Measurements from ENCODE around the gene BAIAP2L1. TPM values are rescaled to one million over a fixed set of nuclear protein-coding genes. Genes with fewer than 3 reads are reported as not detected.

Gene BAIAP2L1
- total and polyA plus RNA-seq, 7 experiments from 2014 or later: 0.32 to 2.0 (median 0.56) TPM

DNA sequence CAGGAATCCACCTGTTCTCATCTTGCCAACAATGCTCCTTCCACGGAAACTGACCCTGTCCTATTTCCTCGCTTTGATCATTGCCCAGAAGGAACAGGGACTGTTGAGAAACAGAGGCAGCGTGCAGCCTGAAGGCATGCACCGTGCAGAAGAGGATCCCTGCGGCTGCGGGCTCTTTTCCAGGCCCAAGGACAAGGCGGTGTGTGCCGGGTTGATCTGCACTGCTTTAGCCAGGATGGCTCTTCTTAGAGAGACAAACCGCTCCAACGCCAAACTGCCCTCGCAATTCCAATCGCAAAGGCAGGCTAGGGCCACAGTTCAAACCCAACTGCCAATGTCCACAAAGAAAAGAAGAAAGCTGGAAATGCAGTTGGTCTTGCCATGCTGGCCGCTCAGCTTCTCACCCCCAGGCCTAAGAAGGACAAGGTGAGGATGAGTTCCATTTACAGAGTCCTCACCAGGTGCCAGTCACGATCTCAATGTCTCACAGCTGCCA lies 92.9 kb downstream of the BAIAP2L1 start:
- Mint-ChIP-seq H3K27ac (no peak overlapping the region), H3K4me3 (no peak overlapping the region), H3K36me3 (peaks cover 0 to 10% (median 0%) of the 10 kb centered on the region in 5 donors), H3K4me1 (no peaks in the 10 kb centered on the region), H3K27me3 (no peaks in the 10 kb centered on the region), H3K9me3 (no peaks in the 10 kb centered on the region)
- DNase-seq (no peak), ATAC-seq (no peak)
- Histone ChIP-seq H3K4me1 (ENCODE audit: control insufficient read depth in 2 of 2, insufficient read depth in 2 of 2, low read length in 2 of 2) (no peaks in the 10 kb centered on the region), H3K27ac (ENCODE audit: low read depth, low read length) (no peak overlapping the region), H3K27me3 (ENCODE audit: control insufficient read depth in 2 of 2, insufficient read depth in 2 of 2, low read length in 2 of 2) (no peaks in the 10 kb centered on the region), H3K36me3 (ENCODE audit: control insufficient read depth in 2 of 3, insufficient read depth in 3 of 3, low read length in 3 of 3) (peaks cover 0 to 3% (median 0%) of the 10 kb centered on the region in 3 experiments), H3K9me3 (ENCODE audit: control insufficient read depth in 2 of 3, low read length in 3 of 3) (no peaks in the 10 kb centered on the region), H3K4me3 (ENCODE audit: low read length) (no peak overlapping the region)
- CTCF ChIA-PET: no interaction called here
- POLR2A ChIA-PET: no interaction called here
- intact Hi-C loops (cut with micrococcal nuclease): no loop called here

DNA sequence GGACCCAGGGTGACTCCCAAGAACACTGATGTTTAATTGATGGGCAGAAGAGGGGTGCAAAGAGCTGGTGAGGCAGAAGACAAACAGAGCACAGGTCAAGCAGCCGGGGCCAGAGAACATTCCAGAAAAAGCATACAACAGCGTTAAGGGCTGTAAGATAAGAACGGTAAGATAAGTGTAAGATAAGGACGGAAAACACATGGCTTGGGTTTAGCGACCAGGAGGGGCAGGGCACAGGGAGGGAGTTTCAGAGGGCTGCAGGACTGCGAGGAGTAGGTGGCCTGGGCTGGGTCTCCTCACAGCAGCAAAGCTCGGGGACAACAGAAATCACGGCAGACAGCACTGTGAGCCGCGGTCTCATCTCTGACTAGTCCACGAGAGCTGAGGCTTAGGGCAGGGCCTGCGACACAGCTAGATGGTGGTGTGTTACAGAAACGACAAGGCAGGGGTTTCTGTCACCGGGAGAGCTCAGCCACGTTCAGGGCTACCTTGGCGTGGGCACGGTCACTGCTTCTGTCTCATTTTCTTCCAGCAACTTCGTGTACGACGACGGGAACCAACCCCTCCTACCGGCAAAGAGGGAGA lies 94.8 kb downstream of the BAIAP2L1 start:
- no peaks in the 10 kb centered on the region for H3K9me3 ChIP-seq (ENCODE audit: control insufficient read depth in 2 of 3, low read length in 3 of 3)
- H3K36me3 Mint-ChIP-seq: peaks cover 0 to 10% (median 0%) of the 10 kb centered on the region in 5 donors
- no peaks in the 10 kb centered on the region for H3K27me3 Mint-ChIP-seq
- no peak overlapping the region for H3K4me3 ChIP-seq (ENCODE audit: low read length)
- CTCF ChIA-PET: no interaction called here
- peaks cover 0 to 3% (median 0%) of the 10 kb centered on the region in 3 experiments for H3K36me3 ChIP-seq (ENCODE audit: control insufficient read depth in 2 of 3, insufficient read depth in 3 of 3, low read length in 3 of 3)
- H3K4me1 ChIP-seq (ENCODE audit: control insufficient read depth in 2 of 2, insufficient read depth in 2 of 2, low read length in 2 of 2): no peaks in the 10 kb centered on the region
- H3K27ac ChIP-seq (ENCODE audit: low read depth, low read length): no peak overlapping the region
- no peaks in the 10 kb centered on the region for H3K27me3 ChIP-seq (ENCODE audit: control insufficient read depth in 2 of 2, insufficient read depth in 2 of 2, low read length in 2 of 2)
- POLR2A ChIA-PET: no interaction called here
- no peak overlapping the region for H3K27ac Mint-ChIP-seq
- peaks cover 0 to 1% (median 0%) of the 10 kb centered on the region in 7 donors for H3K4me1 Mint-ChIP-seq
- DNase-seq (no peak), ATAC-seq (no peak)
- intact Hi-C loops (cut with micrococcal nuclease): no loop called here
- no peak overlapping the region for H3K4me3 Mint-ChIP-seq
- no peaks in the 10 kb centered on the region for H3K9me3 Mint-ChIP-seq

DNA sequence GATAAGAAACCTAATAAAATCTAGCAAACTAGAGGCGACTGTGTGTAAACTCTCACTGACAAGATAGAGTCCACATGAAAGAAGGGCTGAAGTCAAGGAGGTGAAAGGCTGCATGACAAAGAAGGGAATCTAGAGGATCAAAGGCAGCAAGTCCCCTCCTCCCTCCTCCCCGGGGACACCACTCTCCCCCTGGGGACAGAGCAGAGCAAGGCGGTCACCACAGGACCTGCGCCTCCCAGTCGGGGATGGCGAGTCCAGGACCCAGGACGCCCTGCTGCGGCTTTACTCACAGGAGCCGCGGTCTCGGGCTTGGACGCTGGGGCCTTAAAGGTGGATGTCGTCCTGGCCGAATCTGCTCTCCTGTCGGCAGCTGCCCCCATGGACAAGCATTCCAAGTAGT lies 97.0 kb downstream of the BAIAP2L1 start:
- no peak overlapping the region for H3K27ac Mint-ChIP-seq
- Histone ChIP-seq H3K36me3 (ENCODE audit: control insufficient read depth in 2 of 3, insufficient read depth in 3 of 3, low read length in 3 of 3) (peaks cover 0 to 3% (median 0%) of the 10 kb centered on the region in 3 experiments), H3K27ac (ENCODE audit: low read depth, low read length) (no peak overlapping the region), H3K4me3 (ENCODE audit: low read length) (no peak overlapping the region), H3K4me1 (ENCODE audit: control insufficient read depth in 2 of 2, insufficient read depth in 2 of 2, low read length in 2 of 2) (no peaks in the 10 kb centered on the region), H3K9me3 (ENCODE audit: control insufficient read depth in 2 of 3, low read length in 3 of 3) (no peaks in the 10 kb centered on the region), H3K27me3 (ENCODE audit: control insufficient read depth in 2 of 2, insufficient read depth in 2 of 2, low read length in 2 of 2) (no peaks in the 10 kb centered on the region)
- intact Hi-C loops (cut with micrococcal nuclease): no loop called here
- no peak for DNase-seq
- POLR2A ChIA-PET: no interaction called here
- H3K27me3 Mint-ChIP-seq: no peaks in the 10 kb centered on the region
- ATAC-seq: no peak
- H3K4me1 Mint-ChIP-seq: peaks cover 0 to 1% (median 0%) of the 10 kb centered on the region in 7 donors
- CTCF ChIA-PET: no interaction called here
- no peak overlapping the region for H3K4me3 Mint-ChIP-seq
- no peaks in the 10 kb centered on the region for H3K9me3 Mint-ChIP-seq
- peaks cover 0 to 14% (median 0%) of the 10 kb centered on the region in 5 donors for H3K36me3 Mint-ChIP-seq

DNA sequence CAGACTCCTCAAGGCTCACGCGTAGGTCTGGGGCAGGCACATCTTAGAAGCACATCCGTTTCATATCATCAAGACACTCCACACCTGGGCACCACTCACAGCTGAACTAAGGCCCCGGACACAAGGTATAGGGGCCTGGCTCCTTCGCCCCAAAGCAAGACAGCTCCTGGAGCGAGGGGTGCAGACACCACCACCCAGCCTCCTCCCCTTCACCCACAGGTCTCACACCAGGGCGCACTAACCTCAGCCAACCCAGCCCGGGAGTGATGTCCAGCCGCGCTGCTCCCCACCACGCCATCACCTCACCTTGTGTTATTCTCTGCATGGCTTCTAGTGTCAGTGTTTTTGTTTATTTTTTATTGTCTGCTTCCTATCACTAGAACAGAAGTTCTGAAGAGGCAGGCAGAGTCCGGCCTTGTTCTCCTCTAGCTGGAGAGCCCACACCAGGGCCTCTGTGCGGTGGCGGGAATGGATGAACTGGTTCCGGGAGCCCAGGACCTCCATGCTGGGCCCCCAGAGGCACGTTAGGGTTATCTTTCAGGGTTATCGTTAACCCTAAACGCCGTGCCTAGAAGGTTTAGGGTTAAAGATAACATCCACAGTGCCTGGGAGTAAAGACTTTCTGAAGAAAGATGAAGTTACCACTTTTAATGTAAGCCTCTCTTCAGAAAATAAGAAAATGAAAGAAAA lies 97.6 kb downstream of the BAIAP2L1 start:
- peaks cover 0 to 13% (median 0%) of the 10 kb centered on the region in 5 donors for H3K36me3 Mint-ChIP-seq
- Histone ChIP-seq H3K36me3 (ENCODE audit: control insufficient read depth in 2 of 3, insufficient read depth in 3 of 3, low read length in 3 of 3) (peaks cover 0 to 3% (median 0%) of the 10 kb centered on the region in 3 experiments), H3K9me3 (ENCODE audit: control insufficient read depth in 2 of 3, low read length in 3 of 3) (no peaks in the 10 kb centered on the region), H3K27ac (ENCODE audit: low read depth, low read length) (no peak overlapping the region), H3K4me1 (ENCODE audit: control insufficient read depth in 2 of 2, insufficient read depth in 2 of 2, low read length in 2 of 2) (no peaks in the 10 kb centered on the region), H3K27me3 (ENCODE audit: control insufficient read depth in 2 of 2, insufficient read depth in 2 of 2, low read length in 2 of 2) (no peaks in the 10 kb centered on the region), H3K4me3 (ENCODE audit: low read length) (no peak overlapping the region)
- H3K27ac Mint-ChIP-seq: peak overlapping the region in 1 of 9 donors; percentile 38
- intact Hi-C loops (cut with micrococcal nuclease): no loop called here
- ATAC-seq (no peak), DNase-seq (no peak)
- ChIA-PET CTCF (no interaction called here), POLR2A (no interaction called here)
- H3K4me1 Mint-ChIP-seq: peaks cover 0 to 1% (median 0%) of the 10 kb centered on the region in 7 donors
- H3K4me3 Mint-ChIP-seq: no peak overlapping the region
- no peaks in the 10 kb centered on the region for H3K9me3 Mint-ChIP-seq
- no peaks in the 10 kb centered on the region for H3K27me3 Mint-ChIP-seq

DNA sequence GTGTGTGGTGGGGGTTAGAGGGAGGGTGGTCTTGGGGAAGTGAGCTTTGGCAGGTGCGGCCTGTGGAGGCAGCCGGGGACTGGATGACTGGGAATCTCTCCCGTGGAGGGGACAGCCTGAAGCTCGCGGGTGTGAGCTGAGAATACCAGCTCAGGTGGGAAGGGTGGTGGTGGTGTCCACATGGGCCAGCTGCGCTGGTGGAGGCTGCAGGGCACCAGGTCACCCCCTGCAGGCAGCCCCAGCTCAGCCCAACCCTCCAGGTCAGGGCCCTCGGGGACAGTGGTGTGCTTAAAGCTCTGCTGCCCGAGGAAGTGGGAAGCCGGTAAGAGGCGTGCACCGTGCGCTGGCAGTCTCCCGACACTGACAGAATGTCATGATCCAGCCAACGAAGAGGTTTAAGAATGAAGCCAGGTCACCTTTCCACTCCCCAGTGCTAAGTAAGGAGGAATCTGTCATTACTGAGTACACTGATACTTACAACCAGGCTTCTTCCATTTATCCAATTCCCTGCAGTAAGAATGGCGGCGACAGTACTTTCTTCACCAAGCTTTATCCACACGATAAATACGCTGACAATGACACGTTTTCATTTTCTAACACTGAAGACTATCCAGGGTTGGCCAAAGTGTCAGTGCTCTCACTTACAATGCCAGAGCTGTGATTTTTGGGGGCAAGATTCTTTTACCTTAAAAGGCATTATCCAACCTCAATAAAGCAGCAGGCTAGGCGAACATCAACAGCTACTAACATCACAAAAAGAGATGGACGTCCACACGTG lies 99.0 kb downstream of the BAIAP2L1 start:
- ChIA-PET CTCF (no interaction called here), POLR2A (interaction anchor here (0.5 kb wide), 1 partner anchor 1170 kb away, joined by 3 read pairs; no protein-coding TSS in a partner anchor)
- H3K27me3 Mint-ChIP-seq: no peaks in the 10 kb centered on the region
- Histone ChIP-seq H3K27ac (ENCODE audit: low read depth, low read length) (no peak overlapping the region), H3K9me3 (ENCODE audit: control insufficient read depth in 2 of 3, low read length in 3 of 3) (no peaks in the 10 kb centered on the region), H3K27me3 (ENCODE audit: control insufficient read depth in 2 of 2, insufficient read depth in 2 of 2, low read length in 2 of 2) (no peaks in the 10 kb centered on the region), H3K4me1 (ENCODE audit: control insufficient read depth in 2 of 2, insufficient read depth in 2 of 2, low read length in 2 of 2) (no peaks in the 10 kb centered on the region), H3K4me3 (ENCODE audit: low read length) (no peak overlapping the region), H3K36me3 (ENCODE audit: control insufficient read depth in 2 of 3, insufficient read depth in 3 of 3, low read length in 3 of 3) (peaks cover 0 to 3% (median 0%) of the 10 kb centered on the region in 3 experiments)
- ATAC-seq: no peak
- H3K4me1 Mint-ChIP-seq: peaks cover 0 to 1% (median 0%) of the 10 kb centered on the region in 7 donors
- intact Hi-C loops (cut with micrococcal nuclease): no loop called here
- no peak for DNase-seq
- H3K36me3 Mint-ChIP-seq: peaks cover 0 to 4% (median 0%) of the 10 kb centered on the region in 5 donors
- H3K27ac Mint-ChIP-seq: no peak overlapping the region
- H3K4me3 Mint-ChIP-seq: no peak overlapping the region
- H3K9me3 Mint-ChIP-seq: no peaks in the 10 kb centered on the region

DNA sequence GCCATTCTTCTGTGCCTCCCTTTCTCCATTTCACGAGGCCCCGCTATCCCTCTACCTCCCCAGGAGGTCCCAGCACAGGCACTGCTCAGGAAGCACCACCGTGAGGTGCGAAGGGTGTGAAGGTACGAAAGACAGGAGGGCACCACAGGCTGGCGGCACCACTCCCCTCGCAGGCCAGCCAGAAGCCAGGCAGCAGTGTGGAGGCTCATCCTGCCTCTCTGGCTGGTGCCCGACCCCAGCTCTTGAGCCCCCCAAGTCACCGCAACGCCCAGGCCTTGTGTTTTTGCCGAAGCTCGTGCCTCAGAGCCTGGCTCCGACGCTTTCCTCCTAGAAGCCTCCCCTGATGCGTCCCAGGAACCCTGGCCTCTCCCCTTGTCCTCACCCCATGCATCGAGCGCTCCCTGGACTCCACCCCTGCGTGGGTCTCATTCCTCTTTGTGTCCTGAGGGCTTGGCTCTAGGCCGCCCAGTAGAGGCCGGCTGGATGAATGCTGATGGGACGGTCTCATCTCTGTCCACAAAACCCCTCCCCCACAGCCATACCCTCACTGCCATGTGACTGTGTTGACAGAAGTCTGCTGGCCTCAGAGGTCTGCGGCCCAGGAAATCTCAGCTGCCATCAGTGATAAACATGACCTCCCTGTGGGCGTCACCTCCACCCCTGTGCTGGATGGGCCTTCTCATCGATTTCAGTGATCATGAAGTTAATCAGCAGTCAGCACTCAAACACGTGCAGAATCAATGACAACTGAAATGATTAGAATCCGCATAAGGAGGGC lies 100.1 kb downstream of the BAIAP2L1 start:
- no peaks in the 10 kb centered on the region for H3K36me3 ChIP-seq (ENCODE audit: control insufficient read depth in 2 of 3, insufficient read depth in 3 of 3, low read length in 3 of 3)
- no peaks in the 10 kb centered on the region for H3K27me3 Mint-ChIP-seq
- H3K27me3 ChIP-seq (ENCODE audit: control insufficient read depth in 2 of 2, insufficient read depth in 2 of 2, low read length in 2 of 2): no peaks in the 10 kb centered on the region
- H3K27ac ChIP-seq (ENCODE audit: low read depth, low read length): no peak overlapping the region
- H3K4me1 Mint-ChIP-seq: peaks cover 0 to 3% (median 0%) of the 10 kb centered on the region in 7 donors
- DNase-seq: no peak
- H3K9me3 Mint-ChIP-seq: no peaks in the 10 kb centered on the region
- ATAC-seq: no peak
- no peak overlapping the region for H3K4me3 Mint-ChIP-seq
- no peaks in the 10 kb centered on the region for H3K4me1 ChIP-seq (ENCODE audit: control insufficient read depth in 2 of 2, insufficient read depth in 2 of 2, low read length in 2 of 2)
- H3K4me3 ChIP-seq (ENCODE audit: low read length): no peak overlapping the region
- intact Hi-C loops (cut with micrococcal nuclease): no loop called here
- POLR2A ChIA-PET: no interaction called here
- CTCF ChIA-PET: interaction anchor here (0.6 kb wide), 1 partner anchor 864 kb away, joined by 3 read pairs; no protein-coding TSS in a partner anchor
- H3K36me3 Mint-ChIP-seq: peaks cover 0 to 4% (median 0%) of the 10 kb centered on the region in 5 donors
- no peaks in the 10 kb centered on the region for H3K9me3 ChIP-seq (ENCODE audit: control insufficient read depth in 2 of 3, low read length in 3 of 3)
- no peak overlapping the region for H3K27ac Mint-ChIP-seq

Measured in naive thymus-derived CD4-positive, alpha-beta T cell (primary cell).